Measurements from ENCODE around the gene SNAI3. TPM values are rescaled to one million over a fixed set of nuclear protein-coding genes. Genes with fewer than 3 reads are reported as not detected.

Gene SNAI3
- total and polyA plus RNA-seq, 3 experiments from 2014 or later = 2.2 to 13.5 (median 2.8) TPM

DNA sequence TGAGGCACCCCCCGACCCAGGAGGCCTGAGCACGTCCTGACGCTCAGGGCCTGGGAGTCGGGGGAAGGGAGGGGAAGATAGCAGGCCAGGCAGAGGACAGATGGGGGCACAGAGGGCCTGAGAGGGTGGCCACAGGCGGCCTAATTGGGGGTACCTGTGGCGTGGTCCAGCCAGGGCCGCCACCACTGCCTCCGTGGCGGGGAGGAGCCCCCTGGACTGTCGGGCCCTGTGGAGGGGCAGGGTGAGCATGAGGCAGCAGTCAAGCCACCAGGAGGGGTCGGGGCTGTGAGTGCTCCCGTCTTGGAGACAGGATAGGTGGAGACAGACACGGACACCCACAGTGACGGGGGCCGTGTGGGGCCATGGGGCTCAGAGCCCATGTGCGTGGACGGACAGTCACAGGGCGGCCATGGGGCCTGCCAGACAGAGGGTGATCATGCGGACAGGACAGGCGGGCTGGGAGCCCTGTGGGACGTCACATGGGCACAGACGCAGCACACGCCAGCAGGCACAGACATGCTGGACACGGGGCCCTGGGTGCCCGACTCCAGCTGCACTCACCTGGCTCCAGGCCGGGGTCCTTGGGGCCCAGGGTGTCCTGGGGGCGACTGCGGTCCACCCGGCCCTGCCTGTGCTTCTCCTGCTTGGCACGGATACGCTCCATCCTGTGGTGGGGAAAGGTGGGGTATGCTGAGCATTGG lies 38.7 kb upstream of the SNAI3 start:
- Histone ChIP-seq H3K27me3 (ENCODE audit: insufficient read depth, low read length, poor library complexity, severe bottlenecking) (no peaks in the 10 kb centered on the region), H3K36me3 (ENCODE audit: insufficient read depth, low read length) (peaks cover 34% of the 10 kb centered on the region), H3K4me3 (ENCODE audit: low read length) (no peak overlapping the region), H3K27ac (ENCODE audit: low read depth, low read length) (no peak overlapping the region), H3K4me1 (ENCODE audit: insufficient read depth, low read length) (no peaks in the 10 kb centered on the region), H3K9me3 (ENCODE audit: low read length) (no peaks in the 10 kb centered on the region)
- peaks cover 0 to 71% (median 4%) of the 10 kb centered on the region in 3 donors for H3K36me3 Mint-ChIP-seq
- ChIA-PET POLR2A (no interaction called here), CTCF (interaction anchor here (1.7 kb wide), 2 partner anchors 12 kb away, joined by 5 read pairs; no protein-coding TSS in a partner anchor)
- no peaks in the 10 kb centered on the region for H3K9me3 Mint-ChIP-seq
- DNase-seq = no peak
- H3K4me1 Mint-ChIP-seq = no peaks in the 10 kb centered on the region
- H3K27me3 Mint-ChIP-seq = peaks cover 0 to under 1% of the 10 kb centered on the region in 2 donors
- no peak overlapping the region for H3K4me3 Mint-ChIP-seq
- peak overlapping the region in 1 of 8 donors; percentile 88 for H3K27ac Mint-ChIP-seq

GRCh38 chr16:88723911-88724310 lies 37.6 kb upstream of the SNAI3 start:
- Mint-ChIP-seq H3K4me1 (no peaks in the 10 kb centered on the region), H3K4me3 (no peak overlapping the region), H3K36me3 (peaks cover 0 to 79% (median 2%) of the 10 kb centered on the region in 3 donors), H3K9me3 (no peaks in the 10 kb centered on the region), H3K27me3 (peaks cover 0 to 1% of the 10 kb centered on the region in 2 donors), H3K27ac (peak overlapping the region in 1 of 8 donors; percentile 50)
- H3K9me3 ChIP-seq (ENCODE audit: low read length) = no peaks in the 10 kb centered on the region
- CTCF ChIA-PET = interaction anchor here (1.3 to 1.7 kb wide), 2 partner anchors 9 to 13 kb away, joined by 3 to 5 read pairs; no protein-coding TSS in a partner anchor
- H3K4me3 ChIP-seq (ENCODE audit: low read length) = no peak overlapping the region
- POLR2A ChIA-PET = no interaction called here
- peaks cover 43% of the 10 kb centered on the region for H3K36me3 ChIP-seq (ENCODE audit: insufficient read depth, low read length)
- no peak overlapping the region for H3K27ac ChIP-seq (ENCODE audit: low read depth, low read length)
- DNase-seq = no peak
- H3K27me3 ChIP-seq (ENCODE audit: insufficient read depth, low read length, poor library complexity, severe bottlenecking) = no peaks in the 10 kb centered on the region
- H3K4me1 ChIP-seq (ENCODE audit: insufficient read depth, low read length) = no peaks in the 10 kb centered on the region

GRCh38 chr16:88723507-88723887 lies 37.2 kb upstream of the SNAI3 start:
- peak overlapping the region in 1 of 8 donors; percentile 50 for H3K27ac Mint-ChIP-seq
- H3K36me3 Mint-ChIP-seq = peaks cover 0 to 83% (median 2%) of the 10 kb centered on the region in 3 donors
- no peak overlapping the region for H3K27ac ChIP-seq (ENCODE audit: low read depth, low read length)
- H3K27me3 Mint-ChIP-seq = peaks cover 0 to 3% of the 10 kb centered on the region in 2 donors
- POLR2A ChIA-PET = no interaction called here
- H3K36me3 ChIP-seq (ENCODE audit: insufficient read depth, low read length) = peaks cover 44% of the 10 kb centered on the region
- H3K4me1 Mint-ChIP-seq = no peaks in the 10 kb centered on the region
- CTCF ChIA-PET = interaction anchor here (1.3 to 1.7 kb wide), 2 partner anchors 8 to 14 kb away, joined by 3 to 5 read pairs; no protein-coding TSS in a partner anchor
- H3K27me3 ChIP-seq (ENCODE audit: insufficient read depth, low read length, poor library complexity, severe bottlenecking) = no peaks in the 10 kb centered on the region
- H3K4me3 ChIP-seq (ENCODE audit: low read length) = no peak overlapping the region
- no peaks in the 10 kb centered on the region for H3K9me3 Mint-ChIP-seq
- DNase-seq = no peak
- H3K9me3 ChIP-seq (ENCODE audit: low read length) = no peaks in the 10 kb centered on the region
- no peak overlapping the region for H3K4me3 Mint-ChIP-seq
- no peaks in the 10 kb centered on the region for H3K4me1 ChIP-seq (ENCODE audit: insufficient read depth, low read length)

DNA sequence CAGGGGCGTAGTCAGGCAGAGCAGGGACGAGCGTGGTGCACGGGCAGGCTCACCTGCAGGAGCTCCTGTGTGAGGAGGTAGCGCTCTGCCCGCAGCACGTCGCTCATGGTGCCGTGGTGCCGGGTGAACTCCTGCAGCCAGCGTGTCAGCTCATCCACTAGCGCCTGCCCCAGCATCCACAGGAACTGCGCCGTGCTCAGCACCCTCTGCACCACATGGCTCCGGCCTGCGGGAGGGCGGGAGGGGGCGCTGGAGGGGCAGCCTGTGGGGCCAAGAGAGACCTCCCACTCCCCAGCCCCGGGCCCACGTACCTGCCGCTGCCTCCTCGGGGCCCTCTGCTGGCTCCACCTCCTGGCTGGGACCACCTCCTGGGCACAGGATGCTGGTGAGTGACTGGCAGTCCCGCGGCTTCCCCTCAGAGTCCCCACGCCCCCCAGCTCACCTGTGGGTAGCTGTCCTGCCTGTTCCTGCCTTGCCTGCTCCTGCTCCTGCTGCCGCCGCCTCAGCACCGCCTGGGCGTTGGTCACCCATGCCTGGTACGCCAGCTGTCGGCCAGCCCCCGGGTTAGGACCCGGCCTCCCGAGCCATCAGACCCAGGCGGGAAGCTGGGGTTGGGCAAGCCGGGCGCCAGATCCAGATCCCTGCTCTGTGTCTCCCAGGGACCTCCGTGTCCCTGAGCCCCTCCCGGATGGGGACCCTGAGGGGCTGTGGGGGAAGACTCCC lies 36.6 kb upstream of the SNAI3 start:
- peaks cover 0 to 3% of the 10 kb centered on the region in 2 donors for H3K27me3 Mint-ChIP-seq
- DNase-seq = no peak
- Histone ChIP-seq H3K4me1 (ENCODE audit: insufficient read depth, low read length) (no peaks in the 10 kb centered on the region), H3K27me3 (ENCODE audit: insufficient read depth, low read length, poor library complexity, severe bottlenecking) (no peaks in the 10 kb centered on the region), H3K36me3 (ENCODE audit: insufficient read depth, low read length) (peaks cover 43% of the 10 kb centered on the region), H3K9me3 (ENCODE audit: low read length) (no peaks in the 10 kb centered on the region), H3K27ac (ENCODE audit: low read depth, low read length) (no peak overlapping the region), H3K4me3 (ENCODE audit: low read length) (no peak overlapping the region)
- ChIA-PET POLR2A (no interaction called here), CTCF (interaction anchor here (1.0 to 1.7 kb wide), 4 partner anchors 8 to 20 kb away, joined by 3 to 5 read pairs (median 4); no protein-coding TSS in a partner anchor)
- H3K4me1 Mint-ChIP-seq = no peaks in the 10 kb centered on the region
- no peak overlapping the region for H3K4me3 Mint-ChIP-seq
- H3K36me3 Mint-ChIP-seq = peaks cover 0 to 88% (median 2%) of the 10 kb centered on the region in 3 donors
- H3K9me3 Mint-ChIP-seq = no peaks in the 10 kb centered on the region
- H3K27ac Mint-ChIP-seq = no peak overlapping the region

DNA sequence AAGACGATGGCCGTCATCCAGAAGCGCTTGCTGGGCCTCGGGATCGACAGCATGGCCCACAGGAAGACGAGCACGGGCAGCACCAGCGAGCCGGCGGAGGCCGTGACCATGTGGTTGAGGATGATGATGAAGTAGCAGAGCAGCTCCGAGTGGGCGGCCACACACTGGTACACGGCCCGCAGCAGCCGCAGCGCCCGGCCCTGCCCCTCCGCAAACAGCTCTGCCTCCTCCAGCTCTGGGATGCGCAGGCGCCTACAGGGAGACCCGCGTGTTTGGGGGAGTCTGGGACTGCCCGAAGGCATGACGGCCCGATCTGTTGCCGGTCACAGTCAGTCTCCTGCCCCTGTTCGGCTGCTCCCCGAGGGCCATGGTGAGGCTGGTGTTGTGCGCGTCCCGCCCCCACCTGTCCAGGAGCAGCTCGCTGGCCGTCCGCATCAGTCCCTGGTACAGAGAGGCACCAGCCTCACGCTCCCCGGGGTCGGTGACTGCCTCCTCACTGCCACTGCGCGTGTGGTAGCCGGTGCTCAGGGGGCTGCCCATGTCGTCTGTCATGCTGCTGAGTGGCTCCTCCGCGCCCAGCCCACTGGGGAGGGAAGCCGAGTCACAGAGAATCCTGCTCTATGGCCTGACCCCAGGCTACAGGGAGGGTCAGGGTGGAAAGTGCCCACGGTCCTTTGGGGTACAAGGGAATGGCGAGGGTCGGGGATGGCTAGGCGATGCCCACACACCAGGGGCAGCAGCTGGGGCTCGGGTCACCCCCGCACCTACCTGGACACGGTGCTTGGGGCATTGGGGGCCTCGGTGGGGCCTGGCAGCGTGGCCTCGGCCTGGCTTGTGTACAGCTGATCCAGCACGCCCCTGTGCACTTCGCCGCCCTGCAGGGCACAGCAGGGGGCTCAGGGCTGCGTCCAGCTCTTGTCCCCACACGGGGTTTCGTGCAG lies 35.8 kb upstream of the SNAI3 start:
- peaks cover 0 to 87% (median 5%) of the 10 kb centered on the region in 3 donors for H3K36me3 Mint-ChIP-seq
- peaks cover 0 to 5% of the 10 kb centered on the region in 2 donors for H3K27me3 Mint-ChIP-seq
- H3K4me3 ChIP-seq (ENCODE audit: low read length) = no peak overlapping the region

DNA sequence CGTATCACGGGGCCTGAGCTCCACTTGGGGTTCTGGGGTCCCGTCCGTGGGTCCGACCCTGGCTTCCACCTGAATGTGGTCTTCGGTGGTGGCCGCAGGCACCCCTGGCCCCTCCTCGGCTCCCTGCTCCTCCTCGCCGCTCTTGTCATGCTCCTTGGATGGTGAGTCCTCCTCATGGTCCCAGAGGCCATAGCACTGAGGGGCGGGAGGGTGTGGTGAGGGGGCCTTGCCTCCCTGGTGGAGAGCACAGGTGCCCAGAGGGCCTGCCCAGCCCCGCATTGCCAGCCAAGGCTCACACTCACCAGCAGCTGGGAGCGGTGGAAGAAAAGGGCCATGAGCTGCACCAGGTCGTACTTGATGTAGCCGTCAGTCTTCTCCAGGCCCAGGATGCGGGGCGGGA lies 34.9 kb upstream of the SNAI3 start:
- no peaks in the 10 kb centered on the region for H3K9me3 ChIP-seq (ENCODE audit: low read length)
- no peak overlapping the region for H3K4me3 Mint-ChIP-seq
- no peaks in the 10 kb centered on the region for H3K4me1 ChIP-seq (ENCODE audit: insufficient read depth, low read length)
- H3K9me3 Mint-ChIP-seq = no peaks in the 10 kb centered on the region
- H3K4me3 ChIP-seq (ENCODE audit: low read length) = no peak overlapping the region
- CTCF ChIA-PET = interaction anchor here (3.9 kb wide), 1 partner anchor 16 kb away, joined by 17 read pairs; no protein-coding TSS in a partner anchor
- no peak overlapping the region for H3K27ac ChIP-seq (ENCODE audit: low read depth, low read length)
- DNase-seq = no peak
- H3K27me3 ChIP-seq (ENCODE audit: insufficient read depth, low read length, poor library complexity, severe bottlenecking) = no peaks in the 10 kb centered on the region
- H3K36me3 Mint-ChIP-seq = peaks cover 0 to 91% (median 5%) of the 10 kb centered on the region in 3 donors
- peaks cover 0 to 5% of the 10 kb centered on the region in 2 donors for H3K27me3 Mint-ChIP-seq
- no peaks in the 10 kb centered on the region for H3K4me1 Mint-ChIP-seq
- POLR2A ChIA-PET = no interaction called here
- H3K36me3 ChIP-seq (ENCODE audit: insufficient read depth, low read length) = peaks cover 46% of the 10 kb centered on the region
- H3K27ac Mint-ChIP-seq = no peak overlapping the region

More for the DNA sequence above, 35.8 kb upstream of the SNAI3 start:
- DNase-seq = no peak
- peaks cover 43% of the 10 kb centered on the region for H3K36me3 ChIP-seq (ENCODE audit: insufficient read depth, low read length)
- H3K4me3 Mint-ChIP-seq = no peak overlapping the region
- no peaks in the 10 kb centered on the region for H3K4me1 Mint-ChIP-seq
- no peaks in the 10 kb centered on the region for H3K9me3 Mint-ChIP-seq
- no peaks in the 10 kb centered on the region for H3K9me3 ChIP-seq (ENCODE audit: low read length)
- ChIA-PET POLR2A (interaction anchor here (0.7 kb wide), 1 partner anchor 20 kb away, joined by 3 read pairs; no protein-coding TSS in a partner anchor), CTCF (interaction anchor here (1.0 to 3.9 kb wide), 3 partner anchors 15 to 21 kb away, joined by 3 to 17 read pairs (median 4); no protein-coding TSS in a partner anchor)
- no peak overlapping the region for H3K27ac ChIP-seq (ENCODE audit: low read depth, low read length)
- H3K27ac Mint-ChIP-seq = no peak overlapping the region
- H3K27me3 ChIP-seq (ENCODE audit: insufficient read depth, low read length, poor library complexity, severe bottlenecking) = no peaks in the 10 kb centered on the region
- no peaks in the 10 kb centered on the region for H3K4me1 ChIP-seq (ENCODE audit: insufficient read depth, low read length)

DNA sequence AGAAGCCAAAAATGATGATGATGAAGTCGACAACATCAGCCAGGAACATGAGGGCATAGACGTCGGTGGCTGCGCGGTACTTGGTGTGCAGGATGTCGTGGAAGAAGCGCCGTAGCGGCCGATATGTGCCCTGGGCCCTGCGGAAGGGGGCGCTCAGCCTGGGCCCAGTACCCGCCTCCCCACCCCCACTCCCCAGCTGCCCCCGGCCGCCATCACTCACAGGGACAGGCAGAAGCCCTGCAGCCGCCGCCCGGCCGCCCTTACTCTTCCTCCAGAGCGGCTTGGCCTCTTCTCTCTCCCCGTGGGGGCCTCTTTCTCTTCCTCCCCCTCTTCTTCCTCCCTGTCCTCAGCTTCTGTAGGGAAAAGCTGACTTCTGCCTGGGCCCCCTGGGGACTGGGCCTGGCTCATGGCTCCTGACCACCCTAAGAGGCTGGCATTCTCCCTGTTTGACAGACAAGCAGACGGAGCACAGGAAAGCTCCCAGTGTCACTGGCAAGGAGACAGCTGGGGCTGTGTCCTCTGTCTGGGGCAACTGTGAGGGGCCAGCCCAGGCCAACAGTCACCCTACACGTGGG lies 34.2 kb upstream of the SNAI3 start:
- peaks cover 0 to 89% (median 5%) of the 10 kb centered on the region in 3 donors for H3K36me3 Mint-ChIP-seq
- CTCF ChIA-PET = interaction anchor here (1.3 to 3.9 kb wide), 2 partner anchors 17 to 157 kb away, joined by 3 to 17 read pairs; no protein-coding TSS in a partner anchor
- peak overlapping the region in 1 of 8 donors; percentile 39 for H3K27ac Mint-ChIP-seq

More for the DNA sequence above, 34.2 kb upstream of the SNAI3 start:
- Histone ChIP-seq H3K27me3 (ENCODE audit: insufficient read depth, low read length, poor library complexity, severe bottlenecking) (no peaks in the 10 kb centered on the region), H3K4me3 (ENCODE audit: low read length) (no peak overlapping the region), H3K36me3 (ENCODE audit: insufficient read depth, low read length) (peaks cover 39% of the 10 kb centered on the region), H3K27ac (ENCODE audit: low read depth, low read length) (no peak overlapping the region), H3K9me3 (ENCODE audit: low read length) (no peaks in the 10 kb centered on the region), H3K4me1 (ENCODE audit: insufficient read depth, low read length) (no peaks in the 10 kb centered on the region)
- H3K9me3 Mint-ChIP-seq = no peaks in the 10 kb centered on the region
- H3K4me3 Mint-ChIP-seq = no peak overlapping the region
- POLR2A ChIA-PET = no interaction called here
- H3K4me1 Mint-ChIP-seq = no peaks in the 10 kb centered on the region
- DNase-seq = no peak
- H3K27me3 Mint-ChIP-seq = peaks cover 0 to 5% of the 10 kb centered on the region in 2 donors
